ENCODE results near the gene WDR45. TPM values are rescaled to one million over a fixed set of nuclear protein-coding genes. Genes with fewer than 3 reads are reported as not detected.

WDR45 gene
- total RNA-seq, 4 donors from 2014 or later: 64.2 to 133 (median 86.9) TPM

GRCh38 chrX:49072712-49073095, 7.0 kb downstream of the WDR45 start:
- Histone ChIP-seq H3K9me3 (no peaks in the 10 kb centered on the region), H3K4me1 (peaks cover 0 to 5% (median 0%) of the 10 kb centered on the region in 4 donors), H3K27ac (peak overlapping the region in 1 of 4 donors; percentile 31), H3K27me3 (no peaks in the 10 kb centered on the region), H3K4me3 (peak overlapping the region in 1 of 4 donors; percentile 60), H3K36me3 (peaks cover 0 to 13% (median 0%) of the 10 kb centered on the region in 3 donors)
- TF ChIP-seq CTCF (IDR thresholded peaks at IDR 0.05) (no peak), POLR2A (IDR thresholded peaks at IDR 0.05) (no peak)
- DNase-seq: no peak

GRCh38 chrX:49071877-49072711, 7.6 kb downstream of the WDR45 start:
- Histone ChIP-seq H3K36me3 (peaks cover 0 to 13% (median 0%) of the 10 kb centered on the region in 3 donors), H3K27me3 (no peaks in the 10 kb centered on the region), H3K27ac (peak overlapping the region in 1 of 4 donors; percentile 31), H3K9me3 (no peaks in the 10 kb centered on the region), H3K4me3 (peak overlapping the region in 1 of 4 donors; percentile 60), H3K4me1 (peaks cover 0 to 5% (median 0%) of the 10 kb centered on the region in 4 donors)
- TF ChIP-seq CTCF (IDR thresholded peaks at IDR 0.05) (no peak), POLR2A (IDR thresholded peaks at IDR 0.05) (no peak)
- DNase-seq: peak in 2 of 3 donors; percentile 65 to 68

- H3K27me3 ChIP-seq: no peaks in the 10 kb centered on the region
- H3K4me3 ChIP-seq: no peak overlapping the region
- peaks cover 0 to 5% (median 0%) of the 10 kb centered on the region in 4 donors for H3K4me1 ChIP-seq
- no peaks in the 10 kb centered on the region for H3K9me3 ChIP-seq
- peaks cover 0 to 5% (median 0%) of the 10 kb centered on the region in 3 donors for H3K36me3 ChIP-seq
- H3K27ac ChIP-seq: no peak overlapping the region
- TF ChIP-seq CTCF (IDR thresholded peaks at IDR 0.05) (no peak), POLR2A (IDR thresholded peaks at IDR 0.05) (no peak)
- no peak for DNase-seq
Observed at GRCh38 chrX:49070988-49071387, 8.7 kb downstream of the WDR45 start.

- H3K27me3 ChIP-seq: no peaks in the 10 kb centered on the region
- TF ChIP-seq CTCF (IDR thresholded peaks at IDR 0.05): no peak
- TF ChIP-seq POLR2A (IDR thresholded peaks at IDR 0.05): no peak
- peaks cover 0 to 5% (median 0%) of the 10 kb centered on the region in 4 donors for H3K4me1 ChIP-seq
- H3K4me3 ChIP-seq: no peak overlapping the region
- no peak overlapping the region for H3K27ac ChIP-seq
- H3K9me3 ChIP-seq: no peaks in the 10 kb centered on the region
- DNase-seq: no peak
- no peaks in the 10 kb centered on the region for H3K36me3 ChIP-seq
Observed at GRCh38 chrX:49069038-49069437, 10.6 kb downstream of the WDR45 start.

GRCh38 chrX:49067285-49068120, 12.2 kb downstream of the WDR45 start:
- H3K27ac ChIP-seq: no peak overlapping the region
- H3K27me3 ChIP-seq: no peaks in the 10 kb centered on the region
- DNase-seq: no peak
- no peak overlapping the region for H3K4me3 ChIP-seq
- TF ChIP-seq POLR2A (IDR thresholded peaks at IDR 0.05) (no peak), CTCF (IDR thresholded peaks at IDR 0.05) (no peak)
- H3K9me3 ChIP-seq: no peaks in the 10 kb centered on the region
- H3K36me3 ChIP-seq: no peaks in the 10 kb centered on the region
- H3K4me1 ChIP-seq: no peaks in the 10 kb centered on the region

All from Peyer's patch (tissue), 4 donors.